GM21786 (cell line): ENCODE measurements around the gene PDLIM3.
"Not testable (repeated sequence)": the region's sequence is repeated elsewhere in the genome, so short reads cannot be mapped to it uniquely, and the experiment has no call there.

Experiments used
- ATAC-seq: cut with Tn5 transposase; IDR thresholded peaks from one replicate; pipeline ENCODE4 v1.9.1; 2021; ENCODE audit not compliant: unreplicated experiment

PDLIM3 gene

DNA sequence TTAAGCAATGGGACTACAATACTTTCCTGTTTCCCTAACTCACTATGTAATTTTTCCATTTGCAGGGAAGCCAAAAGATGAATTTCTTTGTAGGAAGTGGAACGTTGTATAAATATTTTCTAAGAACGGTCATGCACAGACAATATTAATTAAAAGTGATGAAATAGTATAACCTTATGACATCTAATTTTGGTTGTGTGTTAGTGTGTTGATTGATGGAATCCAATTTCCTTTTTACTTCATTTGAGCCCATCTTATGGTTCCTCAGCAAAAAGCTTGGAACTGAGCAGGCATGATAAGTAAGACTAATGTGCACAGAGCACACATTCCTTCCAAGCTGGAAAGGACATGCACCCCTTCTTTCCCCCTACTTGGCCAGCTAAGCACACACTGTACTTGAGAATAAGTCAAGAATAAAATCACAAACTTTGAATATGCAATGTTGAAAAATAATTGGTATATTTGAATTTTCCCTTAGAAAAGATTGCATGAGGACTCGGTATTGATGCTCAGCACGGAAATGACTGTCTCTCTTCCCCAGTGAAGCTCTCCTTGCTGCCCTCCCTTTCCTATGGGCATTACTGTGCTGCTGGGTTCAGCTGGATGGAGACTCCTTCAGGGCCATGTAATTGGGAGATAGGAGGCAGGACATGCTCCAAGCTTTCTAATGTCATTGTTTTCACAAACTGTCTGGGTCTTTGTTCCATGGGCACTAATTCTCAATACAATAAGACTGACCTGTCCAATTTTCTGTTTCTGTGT is 19.2 kb upstream of the PDLIM3 start:
- no peak for ATAC-seq

- no peak for ATAC-seq
Measured at GRCh38 chr4:185552254-185552653, 16.9 kb upstream of the PDLIM3 start.

GRCh38 chr4:185550933-185551332 is 15.6 kb upstream of the PDLIM3 start:
- ATAC-seq = no peak

DNA sequence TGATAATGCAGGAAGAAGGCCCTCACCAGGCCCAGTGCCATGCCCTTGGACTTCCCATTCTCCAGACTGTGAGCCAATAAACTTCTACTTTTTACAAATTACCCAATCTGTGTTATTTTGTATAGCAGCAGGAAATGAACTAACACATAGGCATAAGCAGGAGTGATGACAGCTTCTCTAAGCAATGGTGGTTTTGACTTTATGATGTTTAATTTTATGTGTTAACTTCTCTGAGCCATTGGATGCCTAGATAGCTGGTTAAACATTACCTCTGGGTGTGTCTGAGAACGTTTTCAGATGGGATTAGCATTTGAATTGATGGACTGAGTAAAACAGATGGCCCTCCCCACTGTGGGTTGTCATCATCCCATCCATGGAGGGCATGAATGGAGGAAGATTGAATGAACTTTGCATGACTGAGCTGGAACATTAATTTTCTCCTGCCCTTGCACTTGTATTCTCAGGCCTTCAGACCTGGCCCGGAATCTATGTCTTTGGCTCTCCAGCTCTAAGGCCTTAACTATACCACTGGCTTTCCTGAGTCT is 13.9 kb upstream of the PDLIM3 start:
- no peak for ATAC-seq

- ATAC-seq = no peak
Measured at GRCh38 chr4:185548587-185548986, 13.3 kb upstream of the PDLIM3 start.

- ATAC-seq = no peak
Measured at GRCh38 chr4:185546335-185546734, 11.0 kb upstream of the PDLIM3 start.

- ATAC-seq = no peak
Measured at GRCh38 chr4:185542626-185543315, 7.5 kb upstream of the PDLIM3 start.

DNA sequence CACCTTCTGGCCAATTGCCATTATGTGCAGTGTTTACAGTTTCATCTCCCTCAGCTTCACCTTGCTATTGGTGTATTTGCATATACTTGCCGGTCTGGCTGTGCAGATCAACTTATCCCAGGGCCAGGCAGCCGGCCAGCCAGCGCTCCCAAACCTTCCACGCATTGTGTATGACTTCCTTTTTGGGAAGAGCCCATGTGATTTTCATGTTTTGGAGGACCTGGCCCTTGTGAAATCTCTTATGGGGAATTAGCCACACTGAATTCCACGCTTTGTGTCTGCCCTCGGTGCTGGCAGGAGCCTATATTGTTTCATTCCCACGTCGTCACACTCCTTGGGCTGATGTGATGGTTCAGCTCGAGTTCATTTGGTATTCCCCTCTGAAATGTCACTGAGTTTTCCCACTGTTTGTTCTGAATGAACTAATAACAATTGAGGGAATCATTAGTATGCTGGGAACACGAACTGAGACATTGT is 6.0 kb upstream of the PDLIM3 start:
- ATAC-seq = no peak

DNA sequence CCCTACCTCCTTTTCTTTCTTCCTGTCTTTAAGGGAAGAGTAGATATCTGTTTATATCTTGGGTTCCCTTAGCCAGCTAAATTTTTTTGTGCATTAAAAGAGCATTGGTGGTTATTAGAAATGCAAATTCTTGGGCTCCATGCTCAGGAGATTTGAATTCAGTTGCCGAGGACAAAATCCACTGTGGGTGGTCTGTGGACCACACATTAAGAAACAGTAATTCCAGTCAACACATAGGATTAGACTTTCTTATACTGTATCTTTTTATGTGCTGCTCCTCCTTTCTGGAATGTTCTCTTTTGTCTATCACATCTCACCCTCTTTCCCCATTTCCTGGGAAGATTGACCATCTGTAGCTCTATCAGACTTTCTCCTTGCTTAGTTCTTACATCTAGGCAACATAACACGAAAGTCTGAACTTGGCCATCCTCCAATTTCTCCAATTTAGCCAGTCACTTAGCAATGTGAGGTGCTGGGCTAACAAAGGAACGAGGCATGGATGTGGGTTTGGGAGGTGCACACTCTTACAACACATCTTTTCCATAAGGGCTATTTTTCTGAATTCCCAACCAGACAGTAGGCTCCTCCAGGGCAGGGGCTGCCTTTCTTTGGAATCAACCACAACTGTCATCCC is 5.3 kb upstream of the PDLIM3 start:
- no peak for ATAC-seq

GRCh38 chr4:185540040-185540439 is 4.7 kb upstream of the PDLIM3 start:
- no peak for ATAC-seq

DNA sequence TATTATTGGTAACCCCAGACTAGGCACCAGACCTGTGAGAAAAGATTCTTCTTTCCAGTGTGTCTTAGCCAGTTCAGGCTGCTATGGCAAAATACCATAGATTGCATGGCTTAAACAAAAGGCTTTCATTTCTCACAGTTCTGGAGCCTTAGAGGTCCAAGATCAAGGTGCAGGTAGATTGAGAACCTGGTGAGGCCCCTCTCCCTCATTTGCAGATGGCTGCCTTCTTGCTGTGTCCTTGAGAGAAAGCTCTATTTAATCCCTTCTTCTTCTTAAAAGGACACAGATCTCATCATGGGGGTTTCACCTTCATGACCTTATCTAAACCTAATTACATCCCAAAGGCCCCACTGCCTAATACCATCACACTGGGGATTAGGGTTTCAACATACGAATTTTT is 3.5 kb upstream of the PDLIM3 start:
- no peak for ATAC-seq

GRCh38 chr4:185536411-185536709 is 1.1 kb upstream of the PDLIM3 start:
- no peak for ATAC-seq

- no peak for ATAC-seq
Measured at GRCh38 chr4:185535612-185536410, 504 bp upstream of the PDLIM3 start.

DNA sequence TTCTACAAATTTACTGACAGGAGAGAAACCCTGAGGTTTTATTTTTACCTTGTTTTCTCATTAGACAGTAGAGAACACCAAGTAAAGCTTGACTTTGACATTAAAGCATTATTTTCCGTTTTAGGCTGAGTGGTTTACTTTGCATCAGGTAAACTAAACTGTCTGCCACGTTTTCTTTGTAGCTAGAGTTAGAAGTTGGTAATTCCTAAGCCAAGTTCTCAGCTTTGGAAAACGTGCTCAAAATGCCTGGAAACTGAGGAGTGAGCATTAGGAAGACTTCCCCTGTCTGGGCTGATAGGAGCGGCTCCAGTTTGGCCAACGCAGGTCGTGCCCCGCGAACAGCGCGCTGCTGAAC is 819 bp downstream of the PDLIM3 start:
- ATAC-seq = no peak

GRCh38 chr4:185532795-185533324 is 2.4 kb downstream of the PDLIM3 start:
- ATAC-seq = no peak

DNA sequence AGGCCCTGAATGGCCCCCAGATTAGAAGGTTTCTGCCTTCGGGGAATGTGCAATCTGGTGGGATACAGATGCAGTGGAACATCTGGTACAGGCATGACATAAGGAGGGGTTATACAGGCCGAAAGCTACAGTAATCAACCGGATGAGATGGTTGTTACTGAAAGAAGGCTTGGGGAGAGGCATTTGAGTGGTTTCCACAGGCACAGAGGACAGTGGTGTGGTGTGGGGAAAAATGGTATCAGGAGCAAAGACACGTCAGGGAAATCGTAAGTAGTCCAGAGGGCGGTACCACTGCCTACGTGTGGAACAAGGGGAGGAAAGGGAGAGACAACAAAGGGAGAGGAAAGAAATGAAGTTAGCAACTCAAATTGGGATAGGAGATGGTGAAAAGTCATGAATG is 3.0 kb downstream of the PDLIM3 start:
- no peak for ATAC-seq

GRCh38 chr4:185531654-185532053 is 3.7 kb downstream of the PDLIM3 start:
- ATAC-seq = not testable (repeated sequence)

GRCh38 chr4:185529413-185529812 is 5.9 kb downstream of the PDLIM3 start:
- ATAC-seq = no peak

DNA sequence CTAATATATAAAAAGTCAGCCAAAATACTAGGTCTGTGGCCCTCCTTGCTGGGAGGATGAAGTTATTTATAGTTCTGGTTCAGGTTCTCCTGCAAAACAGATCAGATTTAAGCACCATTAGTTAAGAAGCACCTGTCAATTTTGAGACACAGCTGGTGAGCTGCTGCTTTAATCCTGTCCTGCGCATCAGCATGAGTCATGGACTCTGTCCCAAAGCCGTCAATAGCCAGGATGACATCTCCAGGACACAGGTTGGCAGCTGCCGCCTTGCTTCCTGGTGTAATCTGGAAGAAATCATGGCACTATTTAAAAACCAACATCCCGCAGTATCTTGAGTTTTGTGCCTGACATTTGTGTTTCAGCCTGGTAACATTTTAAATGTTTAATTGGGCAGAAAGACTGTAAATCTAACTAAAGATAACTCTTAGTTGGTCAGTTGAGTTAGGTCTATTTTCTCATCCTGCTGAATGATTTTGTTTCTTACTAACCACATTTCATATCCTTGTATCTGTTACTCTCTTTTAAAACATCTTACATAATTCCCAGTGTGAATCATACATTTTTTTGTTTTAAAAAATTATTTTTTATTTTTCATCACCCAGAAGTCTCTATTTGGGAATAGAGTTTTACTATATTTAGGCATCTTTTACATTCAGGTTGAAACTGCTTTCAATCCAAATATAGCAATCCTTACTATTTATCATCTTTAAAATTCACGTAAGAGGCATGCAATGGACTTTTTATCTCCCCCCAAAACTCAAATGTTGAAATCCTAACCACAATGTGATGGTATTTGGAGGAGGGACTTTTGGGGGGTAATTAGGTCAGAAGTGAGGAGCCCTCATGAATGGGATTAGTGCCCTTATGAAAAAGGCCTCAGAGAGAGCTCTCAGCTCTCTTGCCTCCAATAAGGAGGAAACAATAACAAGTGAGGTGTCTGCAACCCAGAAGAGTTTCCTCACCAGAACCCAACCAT is 10.1 kb downstream of the PDLIM3 start:
- ATAC-seq = no peak

- ATAC-seq = no peak
Measured at GRCh38 chr4:185523862-185524261, 11.4 kb downstream of the PDLIM3 start.
